K562 (cell line): Measurements from ENCODE around the gene TXNRD2. TPM values are rescaled to one million over a fixed set of nuclear protein-coding genes. Genes with fewer than 3 reads are reported as not detected.
A peak's percentile ranks its signal among the peaks of the same experiment; 100 is the strongest.

Experiments
- ATAC-seq: fragments of 200-7000 bp; cut with Tn5 transposase; 3 replicates; pipeline ENCODE4 v1.9.1; 2020; ENCODE audit warnings: moderate library complexity
- BruUV-seq: library from RNA; stranded (reverse); fragments of 400-500 nt; replicated peaks from 2 replicates; lab custom pipeline; 2021; lab: Mats Ljungman, UMichigan
- CTCF ChIA-PET: fragments of 300-600 bp; formaldehyde crosslinking; extraction: SDS; loops from one replicate; lab custom pipeline; 2021; ENCODE audit warnings: low intra/inter-chr PET ratio; lab: Yijun Ruan, JAX
- POLR2A ChIA-PET: fragments of 300-600, 350-650 bp; sonication (Branson Sonifier 250); formaldehyde crosslinking; extraction: SDS; loops from one replicate; lab custom pipeline; 2021; ENCODE audit warnings: antibody characterized with exemption, inconsistent platforms; lab: Yijun Ruan, JAX
- DNase-seq, 4 experiments: peaks; one replicate each; pipeline versions ENCODE4 v3.0.0 to v3.0.0-alpha.2; 2011 to 2018; ENCODE audit warnings: low spot score in 3 of 4, mixed read lengths in 3 of 4; ENCODE audit errors: extremely low read depth in 1 of 4
- FAIRE-seq: peaks from 2 replicates; lab custom pipeline; 2011; peaks lifted over from hg19 to GRCh38; lab: Jason Lieb, UNC
- H2AFZ ChIP-seq: 2 replicates; pipeline ENCODE4 v1.6.0; 2011; ENCODE audit warnings: low read depth, low read length, control low read depth, inconsistent platforms
- H3K27ac ChIP-seq: fragments of 200-600 bp; 3 replicates; pipeline ENCODE4 v1.8.0; 2011; ENCODE audit warnings: low read depth, mild to moderate bottlenecking, control low read depth, inconsistent platforms, low read length, moderate library complexity, mixed read lengths; ENCODE audit errors: extremely low read depth
- H3K27me3 ChIP-seq, 2 experiments: fragments of 300-600 bp in 1 of 2; 2 replicates in 1 of 2; 3 replicates in 1 of 2; pipeline versions ENCODE4 v1.6.0 to v1.8.0; 2011; ENCODE audit warnings: inconsistent platforms in 2 of 2, low read length in 2 of 2, mild to moderate bottlenecking in 1 of 2, mixed read lengths in 1 of 2, moderate library complexity in 1 of 2; ENCODE audit not compliant: control insufficient read depth in 2 of 2, insufficient read depth in 2 of 2
- H3K36me3 ChIP-seq: fragments of 300-600 bp; 3 replicates; pipeline ENCODE4 v1.8.0; 2011; ENCODE audit warnings: mild to moderate bottlenecking, low read length, inconsistent platforms; ENCODE audit not compliant: control insufficient read depth, insufficient read depth
- H3K4me1 ChIP-seq, 2 experiments: fragments of 200-600 bp in 1 of 2; replicated peaks in 1 of 2; 2 replicates in 1 of 2; 3 replicates in 1 of 2; pipeline versions ENCODE4 v1.5.1 to v1.8.0; 2011; ENCODE audit warnings: inconsistent platforms in 2 of 2, low read length in 2 of 2, mild to moderate bottlenecking in 1 of 2, mixed read lengths in 1 of 2, moderate library complexity in 1 of 2; ENCODE audit not compliant: control insufficient read depth in 2 of 2, insufficient read depth in 2 of 2
- H3K4me2 ChIP-seq: 2 replicates; pipeline ENCODE4 v1.6.1; 2011; ENCODE audit warnings: low read length, control low read depth, inconsistent platforms, mixed read lengths; ENCODE audit not compliant: insufficient read depth
- H3K4me3 ChIP-seq: fragments of 200-600 bp; sonication (generic), shearing (Covaris generic); 2 replicates; pipeline ENCODE4 v1.5.1; 2016; ENCODE audit warnings: control low read depth, inconsistent platforms
- H3K79me2 ChIP-seq: fragments of 200-600 bp; 3 replicates; pipeline ENCODE4 v1.8.0; 2011; ENCODE audit warnings: low read length, inconsistent platforms; ENCODE audit not compliant: control insufficient read depth, insufficient read depth
- H3K9ac ChIP-seq, 2 experiments: 2 replicates each; pipeline versions ENCODE4 v1.6.0 to v1.6.1; 2011; ENCODE audit warnings: low read depth in 2 of 2, low read length in 2 of 2, control low read depth in 1 of 2, inconsistent platforms in 1 of 2, mild to moderate bottlenecking in 1 of 2, mixed read lengths in 1 of 2; ENCODE audit not compliant: insufficient read depth in 1 of 2
- H3K9me1 ChIP-seq: one replicate; pipeline ENCODE4 v1.6.0; 2011; ENCODE audit warnings: inconsistent platforms, mild to moderate bottlenecking, low read length, moderate library complexity; ENCODE audit not compliant: control insufficient read depth, insufficient read depth
- H3K9me3 ChIP-seq: replicated peaks from 2 replicates; pipeline ENCODE4 v1.5.1; 2011; ENCODE audit warnings: low read depth, low read length, inconsistent platforms; ENCODE audit not compliant: control insufficient read depth, insufficient read depth
- H4K20me1 ChIP-seq: replicated peaks from 2 replicates; pipeline ENCODE4 v1.6.1; 2011; ENCODE audit warnings: low read length, inconsistent platforms, mixed read lengths; ENCODE audit not compliant: control insufficient read depth, insufficient read depth
- CEBPB ChIP-seq: fragments of 450-650 bp; IDR thresholded peaks from 2 replicates; pipeline ENCODE4 v1.6.1; 2016; ENCODE audit warnings: missing genetic modification characterization, missing compliant biosample characterization
- CHD1 ChIP-seq: fragments of 200-600 bp; sonication (generic); IDR thresholded peaks from one replicate; pipeline ENCODE4 v1.6.1; 2012; ENCODE audit warnings: mild to moderate bottlenecking, moderate library complexity, low read length, inconsistent platforms
- FOXA1 ChIP-seq: fragments of 450-650 bp; IDR thresholded peaks from 2 replicates; pipeline ENCODE4 v1.6.1; 2016; ENCODE audit warnings: mild to moderate bottlenecking, borderline replicate concordance
- HMG20B ChIP-seq: fragments of 250-450 bp; sonication (Bioruptor Pico); IDR thresholded peaks from 2 replicates; pipeline ENCODE4 v1.5.0; 2021; ENCODE audit warnings: mild to moderate bottlenecking
- NFYB ChIP-seq: IDR thresholded peaks from 2 replicates; pipeline ENCODE4 v1.6.1; 2011; ENCODE audit warnings: mild to moderate bottlenecking, moderate library complexity; ENCODE audit not compliant: insufficient read length; ENCODE audit errors: extremely low read depth
- OTX1 ChIP-seq: fragments of 450-650 bp; formaldehyde crosslinking; IDR thresholded peaks from 2 replicates; pipeline ENCODE4 v1.4.0; 2022; ENCODE audit warnings: mild to moderate bottlenecking
- POLR3A ChIP-seq: IDR thresholded peaks from 2 replicates; pipeline ENCODE4 v1.6.1; 2011; ENCODE audit warnings: borderline replicate concordance, mild to moderate bottlenecking, moderate library complexity; ENCODE audit not compliant: insufficient read length, insufficient read depth; ENCODE audit errors: extremely low read depth
- SIRT6 ChIP-seq: IDR thresholded peaks from one replicate; pipeline ENCODE4 v1.6.1; 2012; ENCODE audit warnings: low read depth, mild to moderate bottlenecking, control low read depth, inconsistent platforms, low read length, moderate library complexity
- TEAD1 ChIP-seq, 2 experiments: fragments of 450-650 bp in 1 of 2; sonication (generic) in 1 of 2; formaldehyde crosslinking; IDR thresholded peaks; 2 replicates each; pipeline versions ENCODE4 v1.4.0 to v1.8.0; 2020 to 2022; ENCODE audit warnings: mild to moderate bottlenecking in 2 of 2, missing genetic modification reagents in 1 of 2
- ZNF133 ChIP-seq: fragments of 250-450 bp; sonication (Bioruptor Pico); IDR thresholded peaks from 2 replicates; pipeline ENCODE4 v1.4.0; 2020; ENCODE audit warnings: mild to moderate bottlenecking
- ZNF354B ChIP-seq: fragments of 250-450 bp; sonication (Bioruptor Pico); IDR thresholded peaks from 2 replicates; pipeline ENCODE4 v1.4.0; 2020
- ZNF444 ChIP-seq: fragments of 250-450 bp; sonication (Bioruptor Pico); IDR thresholded peaks from 2 replicates; pipeline ENCODE4 v1.4.0; 2020; ENCODE audit warnings: mild to moderate bottlenecking, moderate library complexity
- ZNF695 ChIP-seq: fragments of 450-650 bp; formaldehyde crosslinking; IDR thresholded peaks from 2 replicates; pipeline ENCODE4 v1.4.0; 2020; ENCODE audit warnings: mild to moderate bottlenecking, moderate library complexity
- WGBS: fragments of 100-300 bp; shearing (Covaris generic); methylation state at CpG from one replicate; pipeline ENCODE4 v1.1.6; 2016; ENCODE audit warnings: low coverage, mixed read lengths; ENCODE audit not compliant: insufficient coverage; ENCODE audit errors: missing lambda C conversion rate; 5-methylcytosine and 5-hydroxymethylcytosine counted together
- in situ Hi-C: fragments of 300-500 bp; cut with MboI; formaldehyde crosslinking; loops from 4 replicates; pipeline ENCODE4 v1.15.0; 2018; ENCODE audit warnings: inconsistent platforms, mixed read lengths
- intact Hi-C: fragments of 100-400 bp; cut with micrococcal nuclease; formaldehyde crosslinking; loops from 2 replicates; pipeline ENCODE4 v1.14.2; 2022
- polyA plus RNA-seq, 8 experiments: library from polyadenylated mRNA; depleted of rRNA in 4 of 8; stranded (reverse) in 5 of 8; unstranded in 3 of 8; fragments of >200 nt; fragmentation: Nextera tagmentation in 2 of 8; fragmentation: Illumina TruSeq in 1 of 8; extraction: Ambion mirVana in 2 of 8; extraction: Trizol in 1 of 8; gene quantifications; 2 replicates each; pipeline versions ENCODE4 v1.2.1 to v1.2.3, GENCODE V29; 2011 to 2014; ENCODE audit warnings: inconsistent platforms in 1 of 8, missing spikeins in 1 of 8
- total RNA-seq, 7 experiments: library from RNA; depleted of rRNA in 6 of 7; stranded (reverse); fragments of >200 nt in 6 of 7; fragmentation: Illumina TruSeq in 2 of 7; extraction: Trizol in 2 of 7; gene quantifications; 2 replicates each; pipeline versions ENCODE4 v1.2.1 to v1.2.3, GENCODE V29; 2011 to 2021; ENCODE audit warnings: low replicate concordance in 1 of 7
- TF ChIP-seq, protein P1 (sequence below): fragments of 250-450 bp; sonication (Bioruptor Pico); IDR thresholded peaks from 2 replicates; pipeline ENCODE4 v1.4.0; 2020; ENCODE audit warnings: mild to moderate bottlenecking, moderate library complexity, borderline replicate concordance
- TF ChIP-seq, protein P2 (sequence below), 2 experiments: fragments of 450-650 bp in 1 of 2; sonication (generic) in 1 of 2; formaldehyde crosslinking in 1 of 2; IDR thresholded peaks in 1 of 2; conservative IDR thresholded peaks in 1 of 2; 2 replicates each; pipeline versions ENCODE4 v1.6.1 to v1.8.1; 2016 to 2023; ENCODE audit warnings: mild to moderate bottlenecking in 2 of 2, moderate library complexity in 2 of 2, inconsistent platforms in 1 of 2, missing genetic modification reagents in 1 of 2

The TXNRD2 gene
- total and polyA plus RNA-seq, 9 of the 15 experiments (the other 6 are each of a cell fraction or from before 2014, with no cell fraction given) = 3.3 to 80.2 (median 49.4) TPM

DNA sequence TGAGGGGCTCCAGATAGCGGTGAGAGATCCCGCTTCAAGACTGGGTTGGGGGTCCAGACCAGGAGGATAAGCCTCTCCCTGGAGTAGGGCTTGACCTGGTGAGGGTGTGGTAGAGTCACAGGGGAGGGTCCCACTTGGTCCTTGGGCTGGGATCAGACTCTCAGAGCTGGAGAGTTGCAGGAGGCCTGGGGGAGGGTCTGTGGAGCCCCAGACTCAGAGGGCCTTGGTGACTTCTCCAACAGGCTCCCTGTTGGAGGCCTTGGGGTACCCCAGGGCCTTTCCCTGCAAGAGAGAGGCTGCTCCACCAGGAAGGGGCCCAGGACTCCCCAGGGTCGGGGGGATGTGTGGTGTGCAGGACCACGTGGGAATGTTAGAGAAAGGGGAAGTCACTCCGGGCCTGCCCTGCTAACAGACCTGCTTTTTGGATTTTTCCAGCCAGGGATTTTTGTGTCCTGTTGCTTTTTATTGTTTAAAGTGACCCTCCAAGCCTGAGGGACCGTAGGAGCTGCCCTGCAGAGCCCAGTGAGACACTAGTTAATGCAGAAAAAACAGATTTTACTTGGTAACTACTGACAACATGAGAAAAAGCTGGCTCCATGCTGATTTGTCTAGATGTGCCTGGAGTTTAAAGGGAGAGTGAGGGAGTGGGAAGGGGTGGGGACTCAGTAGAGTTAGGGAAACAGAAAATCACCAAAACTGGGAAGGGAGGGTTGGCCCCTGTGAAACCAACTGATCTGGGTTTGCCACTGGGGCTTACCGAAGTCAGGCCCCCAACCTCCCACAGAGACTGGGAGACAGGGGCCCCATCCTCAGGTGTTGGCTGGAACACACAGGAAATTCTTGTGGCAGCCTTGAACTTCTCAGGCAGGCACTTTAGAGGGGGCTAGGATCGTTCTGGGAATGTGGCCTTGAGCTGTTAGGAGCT is 801 bp upstream of the TXNRD2 start:
- FAIRE-seq (peak; percentile 51), DNase-seq (peak; percentile 84 to 93 (median 88)), ATAC-seq (peak; percentile 54)
- Histone ChIP-seq H2AFZ (peak overlapping the region; percentile 98), H3K9ac (peak overlapping the region; percentile 94 to 97), H3K36me3 (peaks cover 36% of the 10 kb centered on the region), H3K4me3 (peak overlapping the region; percentile 58), H3K9me3 (0 out of 2 replicates have a peak, but pooled peaks cover 2% of the 10 kb centered on the region), H3K4me2 (peak overlapping the region; percentile 96), H3K79me2 (peaks cover 68% of the 10 kb centered on the region), H3K4me1 (peaks cover 40 to 43% of the 10 kb centered on the region in 2 experiments), H3K27ac (peak overlapping the region; percentile 88), H4K20me1 (peaks cover 1% of the 10 kb centered on the region; the same call in 1 of the 2 replicates), H3K27me3 (no peaks in the 10 kb centered on the region; a peak in 1 of 5 replicates), H3K9me1 (no peaks in the 10 kb centered on the region)
- in situ Hi-C loops = no loop called here
- ChIA-PET POLR2A (interaction anchor here (0.5 to 4.6 kb wide), 32 partner anchors 10 to 749 kb away, joined by 3 to 48 read pairs (median 3); partner anchors contain the start of gene TRMT2A), CTCF (interaction anchor here (0.7 to 0.9 kb wide), 2 partner anchors 212 to 219 kb away, joined by 3 read pairs; partner anchors contain the start of gene GP1BB)
- BruUV-seq = TSS peak; percentile 66
- 2% methylated on average over 8 of the region's 8 CpGs for WGBS
- intact Hi-C loops = no loop called here
- TF ChIP-seq ZNF354B (CRISPR knock-in tag) (0 out of 2 replicates have a peak, but pooled peaks have one; percentile 1), FOXA1 (no peak), OTX1 (CRISPR knock-in tag) (0 out of 2 replicates have a peak, but pooled peaks have one; percentile 59), ZNF444 (CRISPR knock-in tag) (peak; percentile 73; the same call in 1 of the 2 replicates), TEAD1 (CRISPR knock-in tag; IDR thresholded peaks at IDR 0.05) (peak in 1 of 2 experiments; percentile 54; a peak in 1 of 4 replicates), ZNF133 (CRISPR knock-in tag) (peak; percentile 50; the same call in 1 of the 2 replicates), ZNF695 (peak; percentile 80; the same call in 1 of the 2 replicates), NFYB (no peak), CEBPB (tag) (no peak), HMG20B (0 out of 2 replicates have a peak, but pooled peaks have one; percentile 12), CHD1 (peak; percentile 78), SIRT6 (peak; percentile 45), POLR3A (no peak)
- TF ChIP-seq, protein P1, sequence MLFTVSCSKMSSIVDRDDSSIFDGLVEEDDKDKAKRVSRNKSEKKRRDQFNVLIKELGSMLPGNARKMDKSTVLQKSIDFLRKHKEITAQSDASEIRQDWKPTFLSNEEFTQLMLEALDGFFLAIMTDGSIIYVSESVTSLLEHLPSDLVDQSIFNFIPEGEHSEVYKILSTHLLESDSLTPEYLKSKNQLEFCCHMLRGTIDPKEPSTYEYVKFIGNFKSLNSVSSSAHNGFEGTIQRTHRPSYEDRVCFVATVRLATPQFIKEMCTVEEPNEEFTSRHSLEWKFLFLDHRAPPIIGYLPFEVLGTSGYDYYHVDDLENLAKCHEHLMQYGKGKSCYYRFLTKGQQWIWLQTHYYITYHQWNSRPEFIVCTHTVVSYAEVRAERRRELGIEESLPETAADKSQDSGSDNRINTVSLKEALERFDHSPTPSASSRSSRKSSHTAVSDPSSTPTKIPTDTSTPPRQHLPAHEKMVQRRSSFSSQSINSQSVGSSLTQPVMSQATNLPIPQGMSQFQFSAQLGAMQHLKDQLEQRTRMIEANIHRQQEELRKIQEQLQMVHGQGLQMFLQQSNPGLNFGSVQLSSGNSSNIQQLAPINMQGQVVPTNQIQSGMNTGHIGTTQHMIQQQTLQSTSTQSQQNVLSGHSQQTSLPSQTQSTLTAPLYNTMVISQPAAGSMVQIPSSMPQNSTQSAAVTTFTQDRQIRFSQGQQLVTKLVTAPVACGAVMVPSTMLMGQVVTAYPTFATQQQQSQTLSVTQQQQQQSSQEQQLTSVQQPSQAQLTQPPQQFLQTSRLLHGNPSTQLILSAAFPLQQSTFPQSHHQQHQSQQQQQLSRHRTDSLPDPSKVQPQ (CRISPR knock-in tag) = peak; percentile 49; the same call in 1 of the 2 replicates
- TF ChIP-seq, protein P2, sequence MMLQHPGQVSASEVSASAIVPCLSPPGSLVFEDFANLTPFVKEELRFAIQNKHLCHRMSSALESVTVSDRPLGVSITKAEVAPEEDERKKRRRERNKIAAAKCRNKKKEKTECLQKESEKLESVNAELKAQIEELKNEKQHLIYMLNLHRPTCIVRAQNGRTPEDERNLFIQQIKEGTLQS (IDR thresholded peaks at IDR 0.05) = no peak
- TF ChIP-seq, protein P2 (CRISPR knock-in tag; conservative IDR thresholded peaks at IDR 0.05) = peak; percentile 37
